Pancreas (tissue), 10 donors: ENCODE results near the gene MAP3K12. TPM values are rescaled to one million over a fixed set of nuclear protein-coding genes. Genes with fewer than 3 reads are reported as not detected.

Experiments
- ATAC-seq, 4 donors: fragments of 200-7000 bp; cut with Tn5 transposase; one replicate each; pipeline versions ENCODE4 v1.8.0 to v1.9.1; 2020; ENCODE audit warnings: mild to moderate bottlenecking in 4 of 4, moderate library complexity in 4 of 4
- DNase-seq, 6 donors: peaks; one replicate each; pipeline ENCODE4 v3.0.0-alpha.2; 2020
- FAIRE-seq: peaks from 2 replicates; lab custom pipeline; 2012; peaks lifted over from hg19 to GRCh38; lab: Jason Lieb, UNC
- H3K27ac ChIP-seq, 4 donors: fragments of 200-600 bp; sonication (generic); 1 replicate in 3 of 4; 2 replicates in 1 of 4; pipeline versions ENCODE4 v1.5.0 to v1.8.0; 2020
- H3K27me3 ChIP-seq, 4 donors: fragments of 200-600 bp; one replicate each; pipeline ENCODE4 v1.8.0; 2021
- H3K36me3 ChIP-seq, 3 donors: fragments of 200-600 bp; sonication (generic) in 1 of 3; one replicate each; pipeline versions ENCODE4 v1.5.0 to v1.8.0; 2020 to 2021
- H3K4me1 ChIP-seq, 3 donors: fragments of 200-600 bp; one replicate each; pipeline ENCODE4 v1.8.0; 2021
- H3K4me3 ChIP-seq, 4 donors: fragments of 200-600 bp; sonication (generic) in 2 of 4; one replicate each; pipeline versions ENCODE4 v1.5.0 to v1.8.0; 2020 to 2021
- H3K9me3 ChIP-seq, 4 donors: fragments of 200-600 bp; one replicate each; pipeline ENCODE4 v1.8.0; 2021
- CTCF ChIP-seq, 4 donors: fragments of 200-600 bp; sonication (generic) in 3 of 4; IDR thresholded peaks; one replicate each; pipeline versions ENCODE4 v1.5.0 to v1.8.0; 2021; ENCODE audit warnings: antibody characterized with exemption in 4 of 4
- WGBS, 2 donors: extraction: QIAGEN DNeasy Blood & Tissue Kit; methylation state at CpG; one replicate each; pipeline ENCODE4 v1.1.7; 2013; 5-methylcytosine and 5-hydroxymethylcytosine counted together
- intact Hi-C, 3 donors: fragments of 100-400 bp; cut with DNase I; formaldehyde crosslinking; loops; one replicate each; pipeline versions ENCODE4 v1.11.1 to v1.14.2; 2022
- polyA plus RNA-seq, 2 donors: library from polyadenylated mRNA; stranded (reverse); fragments of 200-250 nt; gene quantifications; one replicate each; pipeline ENCODE4 v1.2.3, GENCODE V29; 2013
- total RNA-seq, 6 donors: library from RNA; stranded (reverse); fragmentation: NEBNext Ultra II Directional in 4 of 6; extraction: Animal tissue kit (Norgen Biotek cat#: 25700) in 4 of 6; gene quantifications; one replicate each; pipeline versions ENCODE4 v1.2.1 to v1.2.4, GENCODE V29; 2021 to 2023
- donor health status: healthy with polysubstance abuse.
- donor health status: DM: no; HTN: no; CAD: no; lungs with moderate emphysema.
- donor health status: DM: no; HTN: no; CAD: no.
- donor health status: control.
- donor health status: control.
- donor health status: Bipolar disorder and iron deficiency.
- donor health status: DM: yes; HTN: yes; CAD: no.
- donor health status: DM: no; HTN: no; CAD: no.
- donor health status: DM: no; HTN: no; CAD: no.
- donor health status: DM: yes; HTN: yes; CAD: no.

Gene MAP3K12
- total and polyA plus RNA-seq, 8 donors, result 2.3 to 24.9 (median 4.7) TPM

- Histone ChIP-seq H3K4me1 (peaks cover 5 to 23% (median 15%) of the 10 kb centered on the region in 3 donors), H3K9me3 (no peaks in the 10 kb centered on the region), H3K36me3 (no peaks in the 10 kb centered on the region), H3K27ac (peak overlapping the region; percentile 5 to 65 (median 35)), H3K27me3 (no peaks in the 10 kb centered on the region), H3K4me3 (no peak overlapping the region)
- WGBS, 2 donors, result 40 to 51% methylated on average over 5 of the region's 5 CpGs
- DNase-seq (peak in 2 of 6 donors; percentile 32 to 35), FAIRE-seq (no peak), ATAC-seq (no peak)
- intact Hi-C loops, result no loop called here
- no peak for TF ChIP-seq CTCF (IDR thresholded peaks at IDR 0.05)
These were observed 3.1 kb downstream of the MAP3K12 start for GRCh38 chr12:53495903-53496751.

- WGBS, 2 donors, result 24 to 33% methylated on average over 11 of the region's 11 CpGs
- Histone ChIP-seq H3K36me3 (no peaks in the 10 kb centered on the region), H3K4me1 (peaks cover 5 to 20% (median 8%) of the 10 kb centered on the region in 3 donors), H3K27me3 (no peaks in the 10 kb centered on the region), H3K4me3 (peak overlapping the region; percentile 11 to 63 (median 41)), H3K27ac (peak overlapping the region; percentile 63 to 82 (median 76)), H3K9me3 (no peaks in the 10 kb centered on the region)
- DNase-seq, result peak in 1 of 6 donors; percentile 53
- intact Hi-C loops, result no loop called here
- TF ChIP-seq CTCF (IDR thresholded peaks at IDR 0.05), result no peak
- ATAC-seq, result peak in 2 of 4 donors; percentile 1 to 3
- no peak for FAIRE-seq
These were observed 5.5 kb downstream of the MAP3K12 start for GRCh38 chr12:53493610-53494391.

GRCh38 chr12:53492830-53493609 lies 6.2 kb downstream of the MAP3K12 start:
- FAIRE-seq (no peak), ATAC-seq (peak; percentile 93 to 97 (median 96)), DNase-seq (peak; percentile 95 to 97 (median 96))
- 0 to 2% methylated on average over 33 to 52 of the region's 52 CpGs for WGBS, 2 donors
- H3K4me3 ChIP-seq, result peak overlapping the region; percentile 11 to 63 (median 41)
- H3K27me3 ChIP-seq, result no peaks in the 10 kb centered on the region
- peaks cover 5 to 20% (median 8%) of the 10 kb centered on the region in 3 donors for H3K4me1 ChIP-seq
- intact Hi-C loops, result no loop called here
- TF ChIP-seq CTCF (IDR thresholded peaks at IDR 0.05), result no peak
- H3K9me3 ChIP-seq, result no peaks in the 10 kb centered on the region
- H3K27ac ChIP-seq, result peak overlapping the region; percentile 63 to 82 (median 76)
- H3K36me3 ChIP-seq, result no peaks in the 10 kb centered on the region

- H3K4me3 ChIP-seq, result peak overlapping the region in 3 of 4 donors; percentile 11 to 63 (median 48)
- intact Hi-C loops, result no loop called here
- FAIRE-seq, result no peak
- H3K36me3 ChIP-seq, result no peaks in the 10 kb centered on the region
- H3K9me3 ChIP-seq, result no peaks in the 10 kb centered on the region
- peaks cover 5 to 20% (median 8%) of the 10 kb centered on the region in 3 donors for H3K4me1 ChIP-seq
- peak in 2 of 4 donors; percentile 0 to 1 for ATAC-seq
- WGBS, 2 donors, result 54 to 56% methylated on average over 20 of the region's 20 CpGs
- peak overlapping the region; percentile 63 to 82 (median 76) for H3K27ac ChIP-seq
- no peaks in the 10 kb centered on the region for H3K27me3 ChIP-seq
- peak in 1 of 6 donors; percentile 58 for DNase-seq
- TF ChIP-seq CTCF (IDR thresholded peaks at IDR 0.05), result no peak
These were observed 7.1 kb downstream of the MAP3K12 start for GRCh38 chr12:53492188-53492587.
